ENCODE measurements around the gene SNX25. TPM values are rescaled to one million over a fixed set of nuclear protein-coding genes. Genes with fewer than 3 reads are reported as not detected.

The SNX25 gene
- total and polyA plus RNA-seq, 2 of the 13 experiments (the other 11 are each of a cell fraction or from before 2014, with no cell fraction given): 23.4 to 23.5 TPM

DNA sequence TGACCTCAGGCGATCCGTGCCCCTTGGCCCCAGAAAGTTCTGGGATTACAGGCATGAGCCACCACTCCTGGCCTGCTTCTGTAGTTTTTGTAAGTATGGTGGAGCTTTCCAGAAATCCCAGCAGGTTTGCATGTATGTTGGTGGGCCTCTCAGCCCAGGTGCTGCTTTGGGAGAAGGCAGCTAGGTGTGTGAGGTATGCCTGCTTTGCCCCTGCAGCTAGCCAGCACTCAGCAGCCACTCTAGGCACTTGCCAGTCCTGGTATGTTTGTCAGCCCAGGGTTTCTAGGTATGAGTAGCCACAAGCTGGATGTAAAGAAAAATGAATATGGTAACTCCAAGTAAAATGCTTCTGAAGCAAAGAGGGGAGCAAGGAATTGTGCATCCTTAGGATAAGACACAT, 8.9 kb downstream of the SNX25 start:
- in situ Hi-C loops (cut with HindIII; ENCODE audit: extremely low pct_ligation_motif_present, low pct_unique_long_range_greater_than_20kb) (no loop called here), intact Hi-C loops (cut with micrococcal nuclease; ENCODE audit: unreplicated experiment) (no loop called here)
- DNase-seq (ENCODE audit: low spot score) (no peak), FAIRE-seq (no peak), ATAC-seq (no peak; the same call in 2 of the 3 replicates)
- no peaks in the 10 kb centered on the region for H3K9me3 ChIP-seq (ENCODE audit: low read length)
- H3K79me2 ChIP-seq (ENCODE audit: insufficient read depth, low read length): peaks cover 73% of the 10 kb centered on the region
- H3K27me3 ChIP-seq (ENCODE audit: control insufficient read depth in 1 of 2, insufficient read depth in 2 of 2, low read length in 2 of 2): no peaks in the 10 kb centered on the region
- 100% methylated on average over 2 of the region's 2 CpGs for WGBS (ENCODE audit: low lambda C conversion rate)
- ChIA-PET CTCF (ENCODE audit: low intra/inter-chr PET ratio, low total read pairs) (no interaction called here), POLR2A (no interaction called here)
- H3K4me3 ChIP-seq (replicated peaks in 1 of 3; ENCODE audit: insufficient read depth in 1 of 3, low read depth in 2 of 3, low read length in 3 of 3): no peak overlapping the region
- no TSS peak for BruUV-seq (replicated peaks)
- H3K4me2 ChIP-seq (ENCODE audit: low read depth, low read length): no peak overlapping the region
- H3K36me3 ChIP-seq (replicated peaks in 1 of 2; ENCODE audit: control insufficient read depth in 1 of 2, insufficient read depth in 2 of 2, low read length in 2 of 2): peaks cover 0 to 2% of the 10 kb centered on the region in 2 experiments; a peak in 1 of 5 replicates
- H4K20me1 ChIP-seq (ENCODE audit: insufficient read depth, low read length): peaks cover 15% of the 10 kb centered on the region; the same call in 1 of the 2 replicates
- no peak overlapping the region for H3K27ac ChIP-seq (ENCODE audit: extremely low read length, insufficient read depth, low read length)
- H2AFZ ChIP-seq (ENCODE audit: low read length): no peak overlapping the region
- no peak overlapping the region for H3K9ac ChIP-seq (ENCODE audit: insufficient read depth, low read depth, low read length)
- H3K4me1 ChIP-seq (ENCODE audit: insufficient read depth, low read length): peaks cover 38% of the 10 kb centered on the region
- TF ChIP-seq ESRRA (CRISPR knock-in tag; IDR thresholded peaks at IDR 0.05; ENCODE audit: low read depth): no peak
- TF ChIP-seq KLF16 (CRISPR knock-in tag; IDR thresholded peaks at IDR 0.05): no peak
- no peak for TF ChIP-seq XBP1 (CRISPR knock-in tag; IDR thresholded peaks at IDR 0.05)
- no peak for TF ChIP-seq MEIS1 (CRISPR knock-in tag; IDR thresholded peaks at IDR 0.05; ENCODE audit: borderline replicate concordance)
- TF ChIP-seq ZNF558 (CRISPR knock-in tag; IDR thresholded peaks at IDR 0.05; ENCODE audit: borderline replicate concordance): no peak
- TF ChIP-seq TBX3 (IDR thresholded peaks at IDR 0.05; ENCODE audit: borderline replicate concordance): no peak
- no peak for TF ChIP-seq ZSCAN25 (CRISPR knock-in tag; IDR thresholded peaks at IDR 0.05)
- no peak for TF ChIP-seq SAP130 (CRISPR knock-in tag; IDR thresholded peaks at IDR 0.05; ENCODE audit: low read depth)
- TF ChIP-seq ZBTB3 (CRISPR knock-in tag; IDR thresholded peaks at IDR 0.05; ENCODE audit: borderline replicate concordance, low read depth): no peak
- TF ChIP-seq, protein P1, sequence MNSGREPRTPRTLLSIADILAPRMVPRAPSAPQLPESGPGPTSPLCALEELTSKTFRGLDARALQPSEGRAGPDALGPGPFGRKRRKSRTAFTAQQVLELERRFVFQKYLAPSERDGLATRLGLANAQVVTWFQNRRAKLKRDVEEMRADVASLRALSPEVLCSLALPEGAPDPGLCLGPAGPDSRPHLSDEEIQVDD (CRISPR knock-in tag; IDR thresholded peaks at IDR 0.05; ENCODE audit: borderline replicate concordance): no peak
- TF ChIP-seq, protein P2, sequence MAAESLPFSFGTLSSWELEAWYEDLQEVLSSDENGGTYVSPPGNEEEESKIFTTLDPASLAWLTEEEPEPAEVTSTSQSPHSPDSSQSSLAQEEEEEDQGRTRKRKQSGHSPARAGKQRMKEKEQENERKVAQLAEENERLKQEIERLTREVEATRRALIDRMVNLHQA (CRISPR knock-in tag; IDR thresholded peaks at IDR 0.05): no peak
- no peak for TF ChIP-seq XRCC5 (optimal IDR thresholded peaks at IDR 0.05; ENCODE audit: low read length)
- no peak for TF ChIP-seq ELF1 (CRISPR knock-in tag; IDR thresholded peaks at IDR 0.05)
- no peak for TF ChIP-seq ZNF749 (CRISPR knock-in tag; IDR thresholded peaks at IDR 0.05; ENCODE audit: borderline replicate concordance)
- no peak for TF ChIP-seq POLR2G (IDR thresholded peaks at IDR 0.05; ENCODE audit: low read depth, low read length)
- no peak for TF ChIP-seq ATM (IDR thresholded peaks at IDR 0.05; ENCODE audit: borderline replicate concordance)
- TF ChIP-seq, protein P3, sequence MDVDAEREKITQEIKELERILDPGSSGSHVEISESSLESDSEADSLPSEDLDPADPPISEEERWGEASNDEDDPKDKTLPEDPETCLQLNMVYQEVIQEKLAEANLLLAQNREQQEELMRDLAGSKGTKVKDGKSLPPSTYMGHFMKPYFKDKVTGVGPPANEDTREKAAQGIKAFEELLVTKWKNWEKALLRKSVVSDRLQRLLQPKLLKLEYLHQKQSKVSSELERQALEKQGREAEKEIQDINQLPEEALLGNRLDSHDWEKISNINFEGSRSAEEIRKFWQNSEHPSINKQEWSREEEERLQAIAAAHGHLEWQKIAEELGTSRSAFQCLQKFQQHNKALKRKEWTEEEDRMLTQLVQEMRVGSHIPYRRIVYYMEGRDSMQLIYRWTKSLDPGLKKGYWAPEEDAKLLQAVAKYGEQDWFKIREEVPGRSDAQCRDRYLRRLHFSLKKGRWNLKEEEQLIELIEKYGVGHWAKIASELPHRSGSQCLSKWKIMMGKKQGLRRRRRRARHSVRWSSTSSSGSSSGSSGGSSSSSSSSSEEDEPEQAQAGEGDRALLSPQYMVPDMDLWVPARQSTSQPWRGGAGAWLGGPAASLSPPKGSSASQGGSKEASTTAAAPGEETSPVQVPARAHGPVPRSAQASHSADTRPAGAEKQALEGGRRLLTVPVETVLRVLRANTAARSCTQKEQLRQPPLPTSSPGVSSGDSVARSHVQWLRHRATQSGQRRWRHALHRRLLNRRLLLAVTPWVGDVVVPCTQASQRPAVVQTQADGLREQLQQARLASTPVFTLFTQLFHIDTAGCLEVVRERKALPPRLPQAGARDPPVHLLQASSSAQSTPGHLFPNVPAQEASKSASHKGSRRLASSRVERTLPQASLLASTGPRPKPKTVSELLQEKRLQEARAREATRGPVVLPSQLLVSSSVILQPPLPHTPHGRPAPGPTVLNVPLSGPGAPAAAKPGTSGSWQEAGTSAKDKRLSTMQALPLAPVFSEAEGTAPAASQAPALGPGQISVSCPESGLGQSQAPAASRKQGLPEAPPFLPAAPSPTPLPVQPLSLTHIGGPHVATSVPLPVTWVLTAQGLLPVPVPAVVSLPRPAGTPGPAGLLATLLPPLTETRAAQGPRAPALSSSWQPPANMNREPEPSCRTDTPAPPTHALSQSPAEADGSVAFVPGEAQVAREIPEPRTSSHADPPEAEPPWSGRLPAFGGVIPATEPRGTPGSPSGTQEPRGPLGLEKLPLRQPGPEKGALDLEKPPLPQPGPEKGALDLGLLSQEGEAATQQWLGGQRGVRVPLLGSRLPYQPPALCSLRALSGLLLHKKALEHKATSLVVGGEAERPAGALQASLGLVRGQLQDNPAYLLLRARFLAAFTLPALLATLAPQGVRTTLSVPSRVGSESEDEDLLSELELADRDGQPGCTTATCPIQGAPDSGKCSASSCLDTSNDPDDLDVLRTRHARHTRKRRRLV (CRISPR knock-in tag; IDR thresholded peaks at IDR 0.05): no peak
- TF ChIP-seq, protein P4, sequence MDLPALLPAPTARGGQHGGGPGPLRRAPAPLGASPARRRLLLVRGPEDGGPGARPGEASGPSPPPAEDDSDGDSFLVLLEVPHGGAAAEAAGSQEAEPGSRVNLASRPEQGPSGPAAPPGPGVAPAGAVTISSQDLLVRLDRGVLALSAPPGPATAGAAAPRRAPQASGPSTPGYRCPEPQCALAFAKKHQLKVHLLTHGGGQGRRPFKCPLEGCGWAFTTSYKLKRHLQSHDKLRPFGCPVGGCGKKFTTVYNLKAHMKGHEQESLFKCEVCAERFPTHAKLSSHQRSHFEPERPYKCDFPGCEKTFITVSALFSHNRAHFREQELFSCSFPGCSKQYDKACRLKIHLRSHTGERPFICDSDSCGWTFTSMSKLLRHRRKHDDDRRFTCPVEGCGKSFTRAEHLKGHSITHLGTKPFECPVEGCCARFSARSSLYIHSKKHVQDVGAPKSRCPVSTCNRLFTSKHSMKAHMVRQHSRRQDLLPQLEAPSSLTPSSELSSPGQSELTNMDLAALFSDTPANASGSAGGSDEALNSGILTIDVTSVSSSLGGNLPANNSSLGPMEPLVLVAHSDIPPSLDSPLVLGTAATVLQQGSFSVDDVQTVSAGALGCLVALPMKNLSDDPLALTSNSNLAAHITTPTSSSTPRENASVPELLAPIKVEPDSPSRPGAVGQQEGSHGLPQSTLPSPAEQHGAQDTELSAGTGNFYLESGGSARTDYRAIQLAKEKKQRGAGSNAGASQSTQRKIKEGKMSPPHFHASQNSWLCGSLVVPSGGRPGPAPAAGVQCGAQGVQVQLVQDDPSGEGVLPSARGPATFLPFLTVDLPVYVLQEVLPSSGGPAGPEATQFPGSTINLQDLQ (CRISPR knock-in tag; IDR thresholded peaks at IDR 0.05): no peak
